GM10248 (cell line): ENCODE measurements around the gene CNBD2.
A peak's percentile ranks its signal among the peaks of the same experiment; 100 is the strongest.
"Not testable (repeated sequence)": the region's sequence is repeated elsewhere in the genome, so short reads cannot be mapped to it uniquely, and the experiment has no call there.

Source experiments
- CTCF ChIA-PET: fragments of 300-600 bp; sonication (Branson Sonifier 250); formaldehyde crosslinking; extraction: SDS; loops from one replicate; lab custom pipeline; 2021; ENCODE audit warnings: antibody characterized with exemption; lab: Yijun Ruan, JAX
- POLR2A ChIA-PET: fragments of 350-650 bp; sonication (Branson Sonifier 250); formaldehyde crosslinking; extraction: SDS; loops from one replicate; lab custom pipeline; 2020; ENCODE audit warnings: antibody characterized with exemption; lab: Yijun Ruan, JAX
- DNase-seq: peaks from one replicate; pipeline ENCODE4 v3.0.0; 2012; ENCODE audit errors: extremely low spot score
- TF ChIP-seq, protein P1 (sequence below): IDR thresholded peaks from 2 replicates; pipeline ENCODE4 v1.5.1; 2012; ENCODE audit warnings: mild to moderate bottlenecking, low read depth; ENCODE audit errors: extremely low read depth, missing control alignments, control extremely low read depth

Gene CNBD2

DNA sequence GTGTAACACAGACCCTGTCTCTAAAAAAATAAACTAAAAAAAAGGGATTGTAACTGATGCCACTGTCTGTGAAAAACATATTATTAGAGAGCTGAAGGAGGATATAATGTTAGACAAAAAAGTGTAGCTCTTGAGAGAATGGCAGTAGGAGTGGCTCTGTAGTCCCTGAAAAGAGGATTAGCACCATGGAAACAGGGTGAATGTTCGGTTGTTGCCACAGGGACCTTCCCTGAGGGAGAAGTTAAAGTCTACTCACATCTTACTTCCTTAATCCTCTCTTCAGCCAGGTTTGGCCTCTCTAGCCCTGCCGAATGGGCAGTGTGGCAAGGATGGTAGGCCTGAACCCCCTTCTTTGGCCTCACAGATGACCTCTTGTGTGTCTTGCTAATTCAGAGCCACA, 26.1 kb upstream of the CNBD2 start:
- POLR2A ChIA-PET = no interaction called here
- TF ChIP-seq, protein P1, sequence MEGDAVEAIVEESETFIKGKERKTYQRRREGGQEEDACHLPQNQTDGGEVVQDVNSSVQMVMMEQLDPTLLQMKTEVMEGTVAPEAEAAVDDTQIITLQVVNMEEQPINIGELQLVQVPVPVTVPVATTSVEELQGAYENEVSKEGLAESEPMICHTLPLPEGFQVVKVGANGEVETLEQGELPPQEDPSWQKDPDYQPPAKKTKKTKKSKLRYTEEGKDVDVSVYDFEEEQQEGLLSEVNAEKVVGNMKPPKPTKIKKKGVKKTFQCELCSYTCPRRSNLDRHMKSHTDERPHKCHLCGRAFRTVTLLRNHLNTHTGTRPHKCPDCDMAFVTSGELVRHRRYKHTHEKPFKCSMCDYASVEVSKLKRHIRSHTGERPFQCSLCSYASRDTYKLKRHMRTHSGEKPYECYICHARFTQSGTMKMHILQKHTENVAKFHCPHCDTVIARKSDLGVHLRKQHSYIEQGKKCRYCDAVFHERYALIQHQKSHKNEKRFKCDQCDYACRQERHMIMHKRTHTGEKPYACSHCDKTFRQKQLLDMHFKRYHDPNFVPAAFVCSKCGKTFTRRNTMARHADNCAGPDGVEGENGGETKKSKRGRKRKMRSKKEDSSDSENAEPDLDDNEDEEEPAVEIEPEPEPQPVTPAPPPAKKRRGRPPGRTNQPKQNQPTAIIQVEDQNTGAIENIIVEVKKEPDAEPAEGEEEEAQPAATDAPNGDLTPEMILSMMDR = no peak
- DNase-seq = no peak
- CTCF ChIA-PET = interaction anchor here (0.7 to 6.1 kb wide), 2 partner anchors 12 to 77 kb away, joined by 3 to 62 read pairs; partner anchors contain the start of gene SCAND1

DNA sequence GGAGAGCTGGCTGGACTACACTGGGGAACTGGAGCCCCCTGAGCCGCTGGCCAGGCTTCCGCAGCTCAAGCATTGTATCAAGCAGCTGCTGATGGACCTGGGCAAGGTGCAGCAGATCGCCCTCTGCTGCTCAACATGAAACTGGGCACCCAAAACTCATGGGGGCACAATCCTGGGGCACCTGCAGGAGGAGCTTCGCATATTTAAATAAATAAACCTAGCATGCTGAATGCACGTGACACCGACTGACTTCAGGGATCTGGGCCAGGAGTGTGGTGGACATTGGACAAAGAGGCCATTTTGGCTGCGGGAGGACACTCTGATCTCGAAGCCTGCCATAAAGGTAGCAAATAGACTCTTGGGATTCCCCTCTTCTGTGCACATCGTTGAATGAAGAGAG, 20.9 kb upstream of the CNBD2 start:
- no peak for DNase-seq
- ChIA-PET CTCF (interaction anchor here (1.1 to 1.3 kb wide), 2 partner anchors 15 to 22 kb away, joined by 3 read pairs; no protein-coding TSS in a partner anchor), POLR2A (no interaction called here)
- TF ChIP-seq, protein P1 = peak; percentile 39

DNA sequence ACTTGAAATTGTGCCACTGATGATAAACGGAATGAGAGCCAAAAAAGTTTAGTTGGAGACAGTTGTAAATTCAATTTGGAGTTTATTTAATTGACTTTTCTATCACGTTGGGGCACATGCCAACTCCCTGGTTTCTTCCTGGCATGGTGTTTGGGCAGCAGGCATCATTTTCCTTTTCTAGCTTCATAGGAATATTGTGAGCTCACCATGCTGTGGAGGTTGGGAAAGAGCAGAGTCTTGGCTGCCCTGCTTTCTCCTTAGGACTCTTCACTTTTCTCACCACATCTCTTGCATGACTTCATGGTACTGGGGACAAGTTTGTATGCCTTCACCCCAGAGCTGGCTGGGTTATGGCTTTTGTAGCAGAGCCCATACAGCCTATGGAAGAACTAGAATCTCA, 20.5 kb upstream of the CNBD2 start:
- DNase-seq = no peak
- TF ChIP-seq, protein P1 = no peak
- CTCF ChIA-PET = interaction anchor here (1.3 kb wide), 1 partner anchor 23 kb away, joined by 3 read pairs; no protein-coding TSS in a partner anchor
- POLR2A ChIA-PET = no interaction called here

DNA sequence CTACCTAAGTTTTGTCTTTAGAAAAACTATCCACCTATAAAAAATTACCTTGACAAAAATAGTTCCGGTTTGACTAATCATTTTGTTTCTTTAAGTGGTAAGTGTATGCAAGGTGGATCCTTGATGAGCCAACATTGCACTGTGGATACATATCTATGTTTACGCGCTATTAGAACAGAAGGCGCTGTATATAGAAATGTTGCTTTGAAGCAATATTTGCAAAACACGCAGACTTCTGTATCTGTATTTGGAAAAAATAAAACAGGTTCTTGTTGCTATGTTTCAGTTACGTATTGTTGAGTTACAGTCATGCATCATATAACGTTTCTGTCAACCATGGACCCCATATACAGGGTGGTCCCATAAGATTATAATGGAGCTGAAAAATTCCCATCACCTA, 18.3 kb upstream of the CNBD2 start:
- ChIA-PET POLR2A (no interaction called here), CTCF (no interaction called here)
- TF ChIP-seq, protein P1 = no peak
- DNase-seq = no peak

DNA sequence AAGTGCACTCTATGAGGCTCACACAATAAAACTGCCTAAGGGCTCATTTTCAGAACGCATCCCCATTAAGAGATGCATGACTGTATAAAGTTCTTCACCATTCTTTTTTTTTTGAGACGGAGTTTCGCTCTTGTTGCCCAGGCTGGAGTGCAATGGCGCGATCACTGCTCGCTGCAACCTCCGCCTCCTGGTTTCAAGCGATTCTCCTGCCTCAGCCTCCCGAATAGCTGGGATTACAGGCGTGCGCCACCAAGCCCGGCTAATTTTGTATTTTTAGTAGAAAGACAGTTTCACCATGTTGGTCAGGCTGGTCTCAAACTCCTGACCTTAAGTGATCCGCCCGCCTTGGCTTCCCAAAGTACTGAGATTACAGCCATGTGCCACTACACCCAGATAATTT, 16.3 kb upstream of the CNBD2 start:
- DNase-seq, POLR2A ChIA-PET: not testable (repeated sequence)
- CTCF ChIA-PET = interaction anchor here (0.6 to 4.7 kb wide), 4 partner anchors 9 to 53 kb away, joined by 3 to 62 read pairs (median 23); partner anchors contain the start of gene CNBD2

DNA sequence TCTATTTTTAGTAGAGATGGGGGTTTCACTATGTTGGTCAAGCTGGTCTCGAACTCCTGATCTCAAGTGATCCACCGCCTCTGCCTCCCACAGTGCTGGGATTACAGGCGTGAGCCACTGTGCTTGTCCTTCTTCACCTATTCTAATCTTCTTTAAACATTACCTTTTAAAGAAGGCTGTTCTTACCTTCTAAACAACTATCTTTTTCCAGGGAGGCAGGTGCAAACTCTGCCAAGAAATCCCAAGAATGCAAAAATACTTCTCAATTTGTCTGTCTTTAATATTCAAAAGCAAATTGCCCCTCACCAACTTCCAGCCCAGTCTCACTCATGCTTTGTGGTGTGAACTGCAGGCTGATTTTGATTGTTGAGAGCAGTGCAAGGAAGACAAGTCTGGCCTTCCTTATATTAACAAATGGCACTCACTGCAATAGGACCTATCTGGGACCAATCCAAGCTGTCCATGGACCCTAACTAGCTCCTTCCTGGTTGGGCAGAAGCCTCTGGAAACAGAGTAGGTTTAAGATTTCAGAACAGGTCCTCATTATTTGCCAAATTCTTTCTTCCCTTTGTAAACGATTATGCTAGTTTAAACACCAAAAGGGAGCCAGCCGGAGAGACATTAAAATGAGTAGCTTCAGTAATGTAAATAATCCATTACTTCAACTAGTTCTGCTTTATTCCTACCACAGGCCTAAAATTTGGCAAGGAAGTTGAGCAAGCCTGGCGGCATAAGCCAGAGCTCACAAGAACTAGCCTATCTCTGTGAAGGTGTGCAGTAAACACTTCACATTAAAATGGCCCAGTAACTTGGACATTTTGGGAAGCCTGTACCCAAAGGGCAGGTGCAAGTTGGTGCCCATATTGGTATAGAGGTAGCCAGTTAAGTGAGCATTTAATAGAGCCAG, 15.7 kb upstream of the CNBD2 start:
- ChIA-PET CTCF (interaction anchor here (0.6 to 4.7 kb wide), 13 partner anchors 10 to 488 kb away, joined by 3 to 62 read pairs (median 5); partner anchors contain the start of gene CNBD2), POLR2A (interaction anchor here (0.7 to 2.4 kb wide), 2 partner anchors 210 to 1353 kb away, joined by 3 to 10 read pairs; partner anchors contain the start of gene RBM39)
- TF ChIP-seq, protein P1 = no peak
- no peak for DNase-seq
